ENCODE results near the gene ANKMY1. TPM values are rescaled to one million over a fixed set of nuclear protein-coding genes. Genes with fewer than 3 reads are reported as not detected.

The ANKMY1 gene
- total RNA-seq, 4 donors from 2014 or later, result 11.7 to 30.5 (median 15.3) TPM

- TF ChIP-seq CTCF (IDR thresholded peaks at IDR 0.05; ENCODE audit: low read depth), result no peak
These were observed 75.6 kb downstream of the ANKMY1 start for GRCh38 chr2:240482141-240482540.

- TF ChIP-seq CTCF (IDR thresholded peaks at IDR 0.05; ENCODE audit: low read depth), result no peak
These were observed 76.1 kb downstream of the ANKMY1 start for GRCh38 chr2:240481720-240482119.

- no peak for TF ChIP-seq CTCF (IDR thresholded peaks at IDR 0.05; ENCODE audit: low read depth)
These were observed 76.8 kb downstream of the ANKMY1 start for GRCh38 chr2:240480834-240481623.

GRCh38 chr2:240479111-240479501 is 78.7 kb downstream of the ANKMY1 start:
- no peak for TF ChIP-seq CTCF (IDR thresholded peaks at IDR 0.05; ENCODE audit: low read depth)

- TF ChIP-seq CTCF (IDR thresholded peaks at IDR 0.05; ENCODE audit: low read depth), result no peak
These were observed 79.3 kb downstream of the ANKMY1 start for GRCh38 chr2:240478346-240479110.

GRCh38 chr2:240477916-240478315 is 79.9 kb downstream of the ANKMY1 start:
- TF ChIP-seq CTCF (IDR thresholded peaks at IDR 0.05; ENCODE audit: low read depth), result no peak

GRCh38 chr2:240473211-240473610 is 84.6 kb downstream of the ANKMY1 start:
- no peak for TF ChIP-seq CTCF (IDR thresholded peaks at IDR 0.05; ENCODE audit: low read depth)
